ENCODE results near the gene RMI2. TPM values are rescaled to one million over a fixed set of nuclear protein-coding genes. Genes with fewer than 3 reads are reported as not detected.
A peak's percentile ranks its signal among the peaks of the same experiment; 100 is the strongest.

The RMI2 gene
- total RNA-seq, 1 experiment from 2014 or later, result 33.7 TPM

DNA sequence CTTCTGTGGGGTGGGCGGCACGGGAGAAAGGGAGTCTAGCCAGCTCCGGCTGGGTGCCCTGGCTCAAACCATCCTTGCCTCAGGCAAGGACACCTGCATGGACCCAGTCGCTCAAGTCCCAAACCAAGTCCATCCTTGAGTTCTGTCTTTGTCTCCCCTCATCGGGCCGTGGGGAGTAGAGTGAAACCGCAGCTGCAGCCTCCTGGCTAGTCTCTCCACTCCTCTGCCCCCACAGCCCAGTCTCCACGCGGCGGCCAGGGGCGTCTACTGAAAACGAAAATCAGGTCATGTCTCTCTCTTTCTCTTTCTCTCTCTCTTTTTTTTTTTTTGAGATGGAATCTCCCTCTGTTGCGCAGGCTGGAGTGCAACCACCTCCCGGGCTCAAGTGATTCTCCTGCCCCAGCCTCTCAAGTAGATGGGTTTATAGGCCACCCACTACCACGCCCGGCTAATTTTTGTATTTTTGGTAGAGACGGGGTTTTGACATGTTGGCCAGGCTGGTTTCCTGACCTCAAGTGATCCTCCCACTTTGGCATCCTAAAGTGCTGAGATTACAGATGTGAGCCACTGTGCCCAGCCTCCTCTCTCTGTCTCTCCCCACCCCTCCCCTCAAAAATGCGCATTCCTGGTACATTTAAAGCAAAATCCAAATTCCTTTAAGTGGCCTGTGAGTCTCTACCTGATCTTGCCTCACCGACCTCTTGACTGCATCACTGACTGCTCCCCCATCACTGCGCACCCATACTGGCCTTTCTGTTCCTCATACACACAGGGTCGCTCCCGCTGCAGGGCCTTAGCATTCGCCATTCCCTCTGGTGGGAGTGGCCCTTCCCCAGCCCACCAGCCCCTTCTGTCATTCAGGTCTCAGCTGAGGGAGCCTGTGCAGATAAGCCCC lies 17.7 kb upstream of the RMI2 start:
- no peak for DNase-seq (ENCODE audit: low spot score)

DNA sequence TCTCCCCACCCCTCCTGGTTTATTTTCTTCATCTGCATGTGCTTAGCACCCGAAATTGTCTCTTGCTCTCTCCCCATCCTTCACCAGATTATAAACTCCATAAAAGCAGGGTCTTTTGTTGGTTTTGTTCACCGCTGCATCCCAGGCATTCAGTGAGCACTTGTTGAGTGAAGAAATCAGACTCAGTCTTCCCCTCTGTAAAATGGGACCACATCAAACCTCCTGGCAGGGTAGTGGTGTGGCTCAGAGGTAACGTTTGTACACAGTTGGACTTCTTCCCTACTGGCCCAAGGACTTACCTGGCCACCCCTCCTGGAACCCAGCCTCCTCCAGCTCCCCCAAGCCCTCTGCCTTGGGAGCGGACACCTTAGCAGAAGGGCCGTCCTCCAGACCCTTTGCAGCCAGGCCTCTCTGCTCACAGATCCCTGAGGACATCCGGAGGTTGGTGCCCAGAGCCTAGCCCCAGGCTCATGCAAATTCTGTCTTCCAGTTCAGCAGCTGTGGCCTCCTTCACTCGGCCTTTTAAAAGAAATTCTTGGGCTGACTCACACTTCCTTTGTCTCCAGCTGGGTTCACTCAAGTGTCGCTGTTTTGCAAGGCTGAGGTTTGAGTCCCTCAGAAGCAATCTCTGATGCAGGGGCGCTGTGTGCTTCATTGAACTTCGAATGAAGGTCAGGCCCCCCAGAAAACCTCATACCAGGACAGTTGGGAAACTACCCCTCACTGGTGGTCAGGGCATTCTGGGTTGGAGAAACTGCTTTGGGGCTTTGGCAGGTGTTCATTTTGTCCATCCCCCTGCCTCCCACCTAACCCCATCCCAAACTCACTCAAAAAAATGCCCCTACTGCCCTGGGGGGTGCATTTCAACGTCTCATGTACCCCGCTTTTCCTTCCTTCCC lies 16.8 kb upstream of the RMI2 start:
- peak; percentile 92 for DNase-seq (ENCODE audit: low spot score)

GRCh38 chr16:11329071-11329491 lies 16.2 kb upstream of the RMI2 start:
- DNase-seq (ENCODE audit: low spot score), result peak; percentile 53

DNA sequence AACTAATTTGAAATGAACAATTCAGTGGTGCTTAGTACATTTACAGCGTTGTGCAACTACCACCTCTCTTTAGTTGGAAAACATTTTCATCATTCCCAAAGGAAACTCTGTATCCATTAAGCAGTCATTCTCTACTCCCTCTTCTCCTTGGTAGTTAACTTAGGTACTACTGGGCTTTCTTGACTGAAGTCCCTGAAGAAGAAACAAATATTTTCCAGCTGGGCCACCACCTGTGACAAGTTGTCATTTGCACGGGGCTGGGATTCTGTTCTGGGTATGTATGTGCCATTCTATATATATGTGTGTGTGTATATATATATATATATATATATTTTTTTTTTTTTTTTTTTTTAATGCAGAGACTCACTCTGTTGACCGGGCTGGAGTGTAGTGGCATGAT lies 15.4 kb upstream of the RMI2 start:
- no peak for DNase-seq (ENCODE audit: low spot score)

GRCh38 chr16:11330526-11331237 lies 14.6 kb upstream of the RMI2 start:
- DNase-seq (ENCODE audit: low spot score), result no peak

- no peak for DNase-seq (ENCODE audit: low spot score)
Measured at GRCh38 chr16:11331967-11332366, 13.3 kb upstream of the RMI2 start.

- no peak for DNase-seq (ENCODE audit: low spot score)
Measured at GRCh38 chr16:11333010-11333409, 12.2 kb upstream of the RMI2 start.

GRCh38 chr16:11333702-11334101 lies 11.6 kb upstream of the RMI2 start:
- DNase-seq (ENCODE audit: low spot score), result no peak

GRCh38 chr16:11334831-11335404 lies 10.3 kb upstream of the RMI2 start:
- no peak for DNase-seq (ENCODE audit: low spot score)

- no peak for DNase-seq (ENCODE audit: low spot score)
Measured at GRCh38 chr16:11339075-11339474, 6.2 kb upstream of the RMI2 start.

DNA sequence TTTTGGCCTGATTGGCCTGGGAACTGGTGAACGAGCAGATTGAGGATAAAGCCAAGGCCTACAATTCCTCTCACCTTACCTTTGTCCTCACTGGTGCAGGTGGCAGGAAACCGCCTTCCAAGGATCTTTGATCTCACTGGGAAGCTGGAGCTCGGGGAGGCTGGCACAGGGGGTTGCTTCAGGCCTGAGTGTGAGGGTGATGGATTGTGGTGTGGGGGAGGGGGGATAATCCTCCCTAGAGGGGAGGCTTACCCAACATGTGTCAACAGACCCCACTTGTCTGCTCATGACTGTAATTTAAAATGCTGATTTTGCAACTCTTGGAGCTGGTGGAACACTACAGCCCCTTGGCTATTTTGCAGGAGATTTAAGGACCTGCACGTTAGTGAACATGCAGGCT lies 4.5 kb upstream of the RMI2 start:
- no peak for DNase-seq (ENCODE audit: low spot score)

DNA sequence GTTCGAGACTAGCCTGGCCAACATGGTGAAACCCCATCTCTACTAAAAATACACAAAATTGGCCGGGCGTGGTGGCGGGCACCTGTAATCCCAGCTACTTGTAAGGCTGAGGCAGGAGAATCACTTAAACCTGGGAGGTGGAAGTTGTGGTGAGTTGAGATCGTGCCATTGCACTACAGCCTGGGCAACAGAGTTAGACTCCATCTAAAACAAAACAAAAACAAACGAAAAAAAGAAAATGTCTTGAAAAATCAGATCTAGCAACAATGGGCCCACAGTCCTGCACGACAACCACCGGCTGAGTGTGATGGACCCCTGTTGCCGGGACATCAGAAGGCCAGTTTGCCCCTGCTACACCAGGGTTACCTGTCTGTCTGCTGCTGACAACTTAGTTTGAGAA lies 3.9 kb upstream of the RMI2 start:
- DNase-seq (ENCODE audit: low spot score), result no peak

- no peak for DNase-seq (ENCODE audit: low spot score)
Measured at GRCh38 chr16:11342021-11342855, 3.0 kb upstream of the RMI2 start.

GRCh38 chr16:11346700-11347319 lies 1.6 kb downstream of the RMI2 start:
- DNase-seq (ENCODE audit: low spot score), result no peak

DNA sequence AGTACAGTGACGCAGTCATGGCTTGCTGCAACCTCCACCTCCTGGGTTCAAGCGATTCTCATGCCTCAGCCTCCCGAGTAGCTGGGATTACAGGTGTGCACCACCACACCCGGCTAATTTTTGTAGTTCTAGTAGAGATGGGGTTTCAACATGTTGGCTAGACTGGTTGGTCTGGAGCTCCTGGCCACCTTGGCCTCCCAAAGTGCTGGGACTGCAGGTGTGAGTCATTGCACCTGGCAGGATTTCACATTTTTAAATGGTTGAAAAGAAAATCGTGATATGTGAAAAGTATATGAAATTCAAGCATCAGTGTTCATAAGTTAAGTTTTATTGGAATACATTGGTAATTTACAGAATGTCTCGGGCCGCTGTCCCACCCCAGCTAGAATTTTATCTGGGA lies 2.6 kb downstream of the RMI2 start:
- DNase-seq (ENCODE audit: low spot score), result no peak

DNA sequence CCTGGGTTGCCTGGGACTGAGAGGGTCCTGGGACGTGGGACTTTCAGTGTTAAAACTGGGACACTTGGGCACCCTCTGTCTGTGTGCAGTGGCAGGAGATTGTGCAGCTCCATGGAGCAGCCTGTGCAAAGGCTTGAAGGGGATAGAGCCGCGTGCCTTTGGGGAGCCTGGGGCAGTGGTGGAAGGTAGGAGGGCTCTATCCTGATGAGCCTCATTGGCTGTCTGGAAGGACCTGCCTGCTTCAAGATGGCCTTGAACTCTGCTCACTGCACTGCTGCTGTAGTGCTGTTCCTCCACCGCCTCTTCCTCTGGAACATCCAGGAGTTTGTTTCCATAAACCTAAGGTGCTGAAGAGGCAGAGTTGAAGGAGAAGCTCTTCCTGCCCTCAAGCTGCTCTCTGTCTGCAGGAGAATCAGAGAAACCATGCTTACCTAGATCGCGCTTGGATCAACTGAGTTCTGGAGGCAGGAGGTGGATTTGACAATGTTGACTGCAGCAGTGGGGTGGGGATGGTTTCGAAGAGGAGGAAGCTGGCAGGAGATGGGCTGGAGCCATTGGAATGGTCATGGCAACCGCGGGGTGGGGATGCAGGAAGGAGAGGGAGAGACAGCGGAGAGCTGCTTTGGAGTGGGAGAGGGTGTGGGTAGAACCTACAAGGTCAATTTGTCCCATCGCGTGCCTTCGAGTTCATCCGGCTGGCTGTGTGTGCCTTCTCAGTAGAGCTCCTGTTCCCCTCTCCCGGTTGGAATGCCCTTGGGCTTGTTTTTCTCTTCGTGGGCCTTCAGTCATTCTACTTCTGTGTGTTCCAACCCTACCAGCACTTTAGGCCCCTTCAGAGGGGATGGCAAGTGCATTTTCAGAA lies 3.7 kb downstream of the RMI2 start:
- no peak for DNase-seq (ENCODE audit: low spot score)

GRCh38 chr16:11349599-11350276 lies 4.5 kb downstream of the RMI2 start:
- DNase-seq (ENCODE audit: low spot score), result peak; percentile 44

DNA sequence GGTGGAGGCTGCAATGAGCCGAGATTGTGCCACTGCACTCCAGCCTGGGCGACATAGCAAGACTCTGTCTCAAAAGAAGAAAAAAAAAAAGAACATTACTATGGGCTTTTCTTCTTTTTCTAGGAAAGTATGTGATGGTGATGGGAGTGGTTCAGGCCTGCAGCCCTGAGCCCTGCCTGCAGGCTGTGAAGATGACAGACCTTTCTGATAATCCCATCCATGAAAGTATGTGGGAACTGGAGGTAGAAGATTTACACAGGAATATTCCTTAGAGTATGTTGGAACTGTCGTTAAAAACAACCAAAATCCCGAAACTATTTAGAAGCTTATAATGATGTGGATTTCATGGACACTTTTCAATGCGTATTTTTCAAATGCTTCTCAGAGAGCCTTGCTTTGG lies 5.3 kb downstream of the RMI2 start:
- DNase-seq (ENCODE audit: low spot score), result no peak

GRCh38 chr16:11350921-11351335 lies 5.7 kb downstream of the RMI2 start:
- DNase-seq (ENCODE audit: low spot score), result no peak
